Measurements from ENCODE around the gene MAU2. TPM values are rescaled to one million over a fixed set of nuclear protein-coding genes. Genes with fewer than 3 reads are reported as not detected.

The MAU2 gene
- total RNA-seq, 1 donor from 2014 or later: 31.8 TPM

DNA sequence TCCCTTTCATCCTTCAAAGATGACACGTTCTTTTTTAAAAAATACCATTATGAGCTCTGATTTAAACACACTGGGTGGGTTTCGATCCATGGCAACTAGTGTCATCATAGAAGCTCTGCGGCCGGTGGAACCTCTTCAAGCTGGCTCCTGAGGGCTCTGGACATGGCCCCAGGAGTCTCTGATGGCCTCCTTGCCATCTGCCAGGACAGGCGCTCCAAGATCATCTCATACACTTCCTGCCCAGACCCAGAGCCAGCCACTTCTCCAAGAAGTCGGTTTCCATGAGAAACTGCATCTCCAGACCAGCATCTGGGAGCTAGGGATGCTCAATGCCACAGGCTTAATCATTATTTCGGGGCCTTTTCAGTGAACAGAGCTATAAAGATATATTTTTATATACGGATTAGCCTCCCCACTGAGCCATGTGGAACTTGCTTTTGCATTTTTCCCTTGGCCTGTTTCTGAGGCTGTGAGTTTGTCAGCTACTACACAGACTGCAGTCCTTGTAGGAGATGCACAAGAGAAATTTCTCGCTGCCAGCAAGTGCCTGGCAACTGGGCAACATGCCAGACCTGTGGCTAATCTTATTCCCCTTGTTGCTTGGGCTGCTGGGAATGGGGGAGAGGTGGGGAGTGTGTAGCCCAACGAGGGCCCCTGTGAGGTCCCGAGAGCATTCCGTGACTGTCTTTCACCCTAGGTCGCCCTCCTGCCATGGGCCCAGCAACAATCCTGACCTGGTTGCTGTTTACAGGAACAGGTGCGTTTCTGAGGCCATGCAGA, 16.3 kb upstream of the MAU2 start:
- ATAC-seq: peak; percentile 36
- DNase-seq (ENCODE audit: missing footprints): no peak
- intact Hi-C loops (cut with DNase I): no loop called here

DNA sequence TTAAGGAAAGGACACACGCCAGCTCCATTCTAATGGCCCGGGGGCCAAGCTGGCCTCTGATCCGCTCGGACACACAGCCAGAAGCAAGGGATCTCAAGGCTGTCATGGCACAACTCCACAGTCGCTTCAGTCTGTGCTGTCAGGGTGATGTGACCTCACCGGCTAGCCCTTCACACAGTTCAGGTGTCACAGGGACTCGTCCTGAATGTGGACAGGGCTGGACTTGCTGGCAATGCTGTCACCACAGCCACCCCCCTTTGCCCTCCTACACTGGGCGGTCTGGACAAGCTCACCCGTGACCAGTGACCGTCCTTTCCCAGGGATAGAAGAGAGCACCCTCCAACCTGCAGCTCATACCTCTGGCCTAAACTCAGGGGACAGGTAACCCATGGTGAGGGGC, 15.6 kb upstream of the MAU2 start:
- DNase-seq (ENCODE audit: missing footprints) (no peak), ATAC-seq (no peak)
- intact Hi-C loops (cut with DNase I): no loop called here

DNA sequence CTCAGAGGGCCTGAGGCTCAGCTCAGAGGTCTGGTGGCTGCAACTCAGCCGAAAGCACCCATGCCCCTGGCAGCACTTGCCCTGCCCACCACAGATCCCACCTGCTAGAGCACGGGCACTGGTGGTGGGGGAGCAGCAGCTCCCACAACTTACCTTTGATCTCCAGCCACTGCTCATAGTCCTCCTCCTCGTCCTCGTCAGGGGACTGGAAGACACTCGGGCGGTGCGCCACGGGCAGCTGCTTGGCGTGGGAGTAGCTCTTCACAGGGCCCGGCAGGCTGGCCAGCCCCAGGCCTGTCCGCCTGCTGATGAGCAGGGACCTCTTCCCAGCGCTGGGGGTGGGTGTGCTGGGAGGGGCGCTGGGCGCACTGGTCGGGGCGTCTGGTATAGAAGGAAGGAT, 14.9 kb upstream of the MAU2 start:
- ATAC-seq (no peak), DNase-seq (ENCODE audit: missing footprints) (no peak)
- intact Hi-C loops (cut with DNase I): no loop called here

DNA sequence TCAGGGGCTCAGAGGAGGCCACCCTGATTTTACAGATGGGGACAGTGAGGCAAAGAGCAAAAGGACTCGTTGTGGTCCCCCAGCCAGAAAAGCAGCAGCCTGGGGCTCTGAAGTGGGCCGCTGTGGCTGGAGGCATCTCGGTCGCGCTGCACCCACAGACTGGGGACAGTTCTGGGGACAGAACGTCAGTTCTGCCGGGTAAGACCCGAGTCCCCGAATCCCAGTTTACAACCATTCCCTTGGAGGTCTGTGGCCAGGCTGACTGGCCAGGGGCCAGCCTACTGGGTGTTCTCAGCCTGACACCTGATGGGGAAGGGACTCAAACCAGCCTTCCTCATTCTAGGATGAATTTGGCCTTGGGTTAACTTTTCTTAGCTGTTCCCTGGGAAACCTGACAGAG, 14.4 kb upstream of the MAU2 start:
- intact Hi-C loops (cut with DNase I): no loop called here
- no peak for ATAC-seq
- no peak for DNase-seq (ENCODE audit: missing footprints)

DNA sequence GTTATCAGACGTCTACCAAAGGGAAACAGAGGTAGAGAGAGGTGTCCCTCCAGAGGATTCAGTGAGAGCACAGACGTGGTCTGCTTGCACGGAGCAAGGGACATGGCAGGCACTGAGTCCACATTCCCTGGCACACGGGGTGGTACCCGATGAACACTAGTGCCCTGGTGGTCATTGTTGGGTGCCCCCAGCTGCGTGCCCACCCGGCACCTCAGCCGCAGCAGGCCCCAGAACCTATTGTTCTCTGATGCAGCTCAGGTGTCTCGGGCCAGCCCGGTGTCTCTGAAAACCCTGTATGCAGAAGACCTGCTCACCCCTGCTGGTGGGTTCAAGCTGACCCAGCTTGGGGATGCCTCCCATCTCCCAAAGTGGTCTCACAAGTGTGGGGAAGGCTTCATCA, 12.3 kb upstream of the MAU2 start:
- DNase-seq (ENCODE audit: missing footprints) (no peak), ATAC-seq (no peak)
- intact Hi-C loops (cut with DNase I): no loop called here

DNA sequence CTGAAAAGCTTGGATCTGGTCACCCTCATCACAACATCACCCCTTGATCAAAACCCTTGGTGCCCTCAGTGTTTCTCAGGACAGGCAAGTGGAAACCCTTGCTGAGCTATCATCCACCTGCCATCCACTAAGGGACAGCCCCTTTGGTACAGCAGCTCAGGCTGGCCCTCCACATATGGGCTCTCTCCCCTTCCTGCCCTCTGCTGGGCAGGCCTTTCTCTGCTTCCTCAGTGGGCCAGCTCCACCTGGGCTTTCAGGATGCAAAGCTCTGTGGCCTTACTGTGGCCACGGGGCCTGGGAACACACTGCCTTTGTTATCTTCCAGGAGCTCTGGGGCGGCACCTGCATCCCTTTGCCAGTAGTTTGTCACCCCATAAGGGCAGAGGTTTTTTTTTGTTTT, 5.2 kb upstream of the MAU2 start:
- intact Hi-C loops (cut with DNase I): no loop called here
- DNase-seq (ENCODE audit: missing footprints): no peak

DNA sequence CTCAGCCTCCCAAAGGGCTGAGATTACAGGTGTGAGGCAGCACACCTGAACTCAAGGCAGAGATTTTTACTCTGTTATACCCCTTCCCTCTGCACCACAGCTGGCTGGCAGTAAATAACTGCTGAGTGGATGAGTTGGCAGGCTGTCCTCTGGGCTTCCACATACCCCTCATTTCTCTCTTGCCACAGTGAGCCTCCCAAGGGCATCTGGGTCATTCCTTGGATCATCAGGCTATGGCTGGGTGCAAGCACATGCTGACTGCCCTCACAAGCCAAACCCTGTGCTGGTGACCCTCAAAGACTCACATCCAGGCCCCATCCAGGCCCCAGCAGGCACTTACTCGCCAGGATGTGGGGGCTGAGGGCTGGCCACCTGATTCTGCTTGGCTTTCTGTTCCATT, 4.5 kb upstream of the MAU2 start:
- intact Hi-C loops (cut with DNase I): no loop called here
- ATAC-seq (no peak), DNase-seq (ENCODE audit: missing footprints) (no peak)

More for the DNA sequence above, 5.2 kb upstream of the MAU2 start:
- ATAC-seq: no peak

DNA sequence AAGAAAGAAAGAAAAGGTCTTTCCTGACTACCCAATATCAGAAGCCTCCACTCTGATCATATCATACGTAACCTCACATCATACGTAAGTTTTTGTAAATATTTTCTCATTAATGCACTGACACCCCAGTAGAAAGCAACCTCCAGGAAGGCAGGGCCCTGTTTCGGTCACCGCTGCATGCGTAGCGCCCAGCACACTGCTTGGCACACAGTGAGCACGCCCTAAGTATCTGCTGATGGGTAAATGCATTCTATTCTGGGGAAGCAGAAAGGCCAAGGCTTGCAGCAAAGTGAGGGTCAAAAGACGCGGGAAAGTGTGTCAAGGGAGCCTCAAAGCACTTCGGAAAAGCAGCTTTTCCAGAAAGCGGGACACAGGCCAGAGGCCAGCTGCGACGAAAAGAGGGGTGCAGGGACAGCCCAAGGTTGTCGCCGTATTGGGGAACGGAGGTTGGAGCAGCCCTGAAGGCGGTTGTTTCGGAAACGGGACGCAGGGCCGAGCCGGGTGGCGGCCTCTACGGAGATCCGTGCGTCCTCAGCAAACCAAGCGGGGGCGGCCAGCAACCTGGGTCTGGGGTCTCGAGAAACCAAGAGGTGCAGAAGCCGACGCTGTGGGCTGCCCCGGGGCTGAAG, 783 bp upstream of the MAU2 start:
- ATAC-seq (no peak), DNase-seq (ENCODE audit: missing footprints) (no peak)
- intact Hi-C loops (cut with DNase I): loop anchor here (10.0 kb wide), 2 partner anchors 125 to 255 kb away; partner anchors contain the start of genes BORCS8, RFXANK and SLC25A42

DNA sequence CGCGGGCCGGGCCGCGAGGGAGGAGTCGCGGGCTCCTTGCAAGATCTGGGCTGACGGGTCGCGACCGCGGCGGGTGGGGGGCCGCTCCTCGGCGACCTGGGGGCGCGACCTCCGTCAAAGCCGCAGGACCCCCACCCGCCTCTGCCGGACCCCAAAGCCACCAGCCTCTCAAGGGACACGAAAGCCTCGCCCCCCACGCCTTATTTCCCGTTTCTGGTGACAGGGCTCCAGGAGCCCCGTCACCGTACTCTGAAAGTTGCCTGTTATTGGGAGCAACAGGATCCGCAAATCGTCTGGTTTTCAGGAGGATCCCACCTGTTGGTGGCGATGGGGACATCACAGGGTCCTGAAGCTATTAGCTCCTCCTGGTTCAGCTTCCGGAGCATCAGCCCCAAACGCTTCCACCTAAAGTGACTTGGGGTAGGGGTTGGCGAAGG, 530 bp downstream of the MAU2 start:
- ATAC-seq: no peak
- no peak for DNase-seq (ENCODE audit: missing footprints)
- intact Hi-C loops (cut with DNase I): loop anchor here (10.0 kb wide), 2 partner anchors 126 to 256 kb away; partner anchors contain the start of genes BORCS8, RFXANK and SLC25A42

DNA sequence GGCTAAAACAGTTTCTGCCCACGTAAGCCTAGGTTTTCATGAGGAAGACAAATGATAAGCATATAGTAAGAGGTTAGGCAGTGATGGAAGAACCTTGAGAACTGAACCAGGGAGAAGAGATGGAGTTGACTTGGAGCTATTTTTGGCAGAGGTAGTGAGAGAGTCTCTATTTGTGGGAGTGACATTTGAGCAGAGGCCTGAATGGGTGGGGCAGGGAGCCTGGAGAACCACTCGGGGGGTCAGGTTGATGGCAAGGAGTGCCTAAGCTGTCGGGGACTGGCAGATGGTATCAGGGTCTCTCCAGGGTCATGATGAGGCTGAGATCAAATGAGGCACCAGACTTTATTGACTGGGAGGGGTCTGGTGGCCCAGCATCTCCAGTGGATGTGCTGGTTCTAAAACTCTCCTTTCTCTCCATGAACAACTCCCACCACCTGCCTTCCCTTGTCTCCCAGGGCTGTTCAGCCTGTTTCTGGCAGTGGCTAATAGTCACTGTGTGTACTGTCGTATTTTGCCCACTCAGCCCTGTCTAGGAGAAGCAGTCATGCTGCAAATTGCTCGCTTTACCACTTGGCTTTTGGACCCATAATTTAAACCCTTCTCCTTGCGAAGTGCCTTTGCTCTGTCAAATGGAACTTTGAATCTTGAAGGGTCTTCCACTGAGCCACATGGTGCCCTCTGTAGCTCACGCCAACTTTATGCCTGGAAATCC, 3.6 kb downstream of the MAU2 start:
- intact Hi-C loops (cut with DNase I): loop anchor here (10.0 kb wide), 2 partner anchors 129 to 259 kb away; partner anchors contain the start of genes BORCS8, RFXANK and SLC25A42
- DNase-seq (ENCODE audit: missing footprints) (no peak), ATAC-seq (no peak)

DNA sequence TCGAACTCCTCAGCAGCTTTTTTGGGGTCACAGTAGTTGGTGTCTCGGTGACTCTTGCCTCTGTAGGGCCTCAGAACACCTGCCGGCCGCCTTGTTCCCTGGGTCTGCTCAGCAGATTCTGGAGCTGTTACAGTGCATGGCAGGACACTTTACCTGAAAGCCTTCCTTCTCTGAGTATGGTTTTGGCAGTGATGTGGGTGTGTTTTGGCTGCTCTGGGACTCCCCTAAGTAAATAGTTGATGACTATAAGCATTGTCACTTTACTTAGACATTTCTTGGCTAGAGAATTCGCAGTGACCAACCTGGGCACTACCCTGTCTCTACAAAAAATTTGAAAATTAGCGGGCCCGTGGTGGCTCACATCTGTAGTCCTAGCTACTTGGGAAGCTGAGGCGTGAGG, 7.0 kb downstream of the MAU2 start:
- ATAC-seq (no peak), DNase-seq (ENCODE audit: missing footprints) (no peak)
- intact Hi-C loops (cut with DNase I): loop anchor here (10.0 kb wide), 2 partner anchors 133 to 263 kb away; partner anchors contain the start of genes BORCS8, RFXANK and SLC25A42

DNA sequence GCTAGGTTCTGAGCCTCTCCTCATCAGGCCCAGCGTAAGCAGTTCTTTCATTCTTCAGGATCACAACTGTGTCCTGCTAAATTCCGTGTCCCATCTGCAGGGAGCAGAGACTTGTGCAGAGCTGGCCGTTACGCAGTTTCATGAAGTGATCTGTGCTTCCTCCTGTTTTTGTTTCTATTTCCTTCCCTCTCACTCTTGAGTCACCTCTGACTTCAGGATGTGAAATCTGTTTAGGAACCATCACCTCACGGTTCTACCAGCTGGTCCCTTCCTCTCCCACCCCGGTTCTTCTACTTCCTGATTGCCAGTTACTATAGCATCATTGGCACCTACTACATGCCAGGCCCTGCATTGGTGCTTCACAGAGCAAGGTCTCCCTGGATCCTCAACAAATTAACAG, 8.5 kb downstream of the MAU2 start:
- no peak for ATAC-seq

DNA sequence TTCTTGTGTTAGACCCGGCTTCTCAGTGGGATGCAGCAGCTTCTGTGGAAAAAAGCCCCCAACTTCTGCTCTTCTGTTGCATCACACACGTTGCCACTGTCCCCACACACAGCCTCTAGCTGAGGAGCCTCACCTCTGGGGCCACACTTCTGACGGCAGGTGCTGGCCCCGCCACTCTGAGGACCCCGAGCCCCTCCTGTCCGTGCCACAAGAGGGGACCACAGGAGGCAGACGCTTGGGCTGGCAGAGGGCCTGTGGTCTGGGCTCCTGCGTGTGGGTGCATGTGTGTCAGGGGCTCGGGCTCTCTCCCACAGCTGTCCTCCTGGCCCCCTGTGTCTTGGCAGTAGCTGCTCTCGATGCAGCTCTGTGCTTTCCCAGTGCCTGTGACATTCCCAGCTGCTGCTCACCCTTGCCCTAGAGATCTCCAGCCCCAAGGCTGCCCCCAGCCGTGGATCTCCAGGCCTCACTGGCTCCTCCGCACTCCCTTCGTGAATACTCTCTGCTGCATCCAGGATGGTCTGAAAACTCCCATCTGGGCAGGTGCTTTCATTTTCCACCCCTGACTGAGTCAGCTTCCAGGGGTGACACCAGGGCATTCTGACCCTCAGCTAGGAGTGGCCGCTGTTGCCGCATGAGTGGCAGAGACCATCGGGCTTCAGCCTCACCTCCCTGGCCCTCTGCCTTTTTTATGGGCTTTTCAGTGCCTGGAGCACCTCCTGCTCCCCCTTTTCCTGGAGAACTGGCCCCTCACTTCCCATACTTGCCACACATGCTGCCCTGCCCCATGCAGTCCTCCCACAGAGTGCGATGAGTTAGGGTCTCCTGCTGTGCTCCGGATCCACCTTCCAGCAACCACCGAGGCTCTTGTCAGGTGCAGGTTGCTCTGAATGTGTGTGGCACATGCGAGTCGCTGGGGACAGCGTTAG, 13.7 kb downstream of the MAU2 start:
- DNase-seq (ENCODE audit: missing footprints): no peak
- ATAC-seq: no peak

More for the DNA sequence above, 8.5 kb downstream of the MAU2 start:
- DNase-seq (ENCODE audit: missing footprints): no peak
- intact Hi-C loops (cut with DNase I): loop anchor here (10.0 kb wide), 2 partner anchors 134 to 264 kb away; partner anchors contain the start of genes BORCS8, RFXANK and SLC25A42

DNA sequence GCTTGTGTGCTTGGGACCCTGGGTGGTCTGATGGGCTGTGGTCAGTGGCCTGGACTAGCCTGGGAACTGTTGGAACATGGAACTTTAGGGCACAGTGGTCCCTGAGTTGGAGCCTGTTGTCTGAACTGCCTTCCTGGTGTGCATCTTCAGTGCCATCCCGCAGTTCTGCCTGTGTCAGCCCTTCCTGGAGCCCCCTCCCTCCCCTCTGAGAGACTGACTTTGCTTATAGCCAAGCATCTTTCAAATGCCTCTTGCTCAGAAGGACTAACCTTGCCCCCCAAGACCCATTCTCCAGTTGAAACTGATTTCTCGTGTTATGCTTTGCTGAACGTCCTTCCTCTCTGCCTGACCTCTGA, 14.3 kb downstream of the MAU2 start:
- ATAC-seq (no peak), DNase-seq (ENCODE audit: missing footprints) (no peak)
- intact Hi-C loops (cut with DNase I): no loop called here

More for the DNA sequence above, 13.7 kb downstream of the MAU2 start:
- intact Hi-C loops (cut with DNase I): no loop called here

DNA sequence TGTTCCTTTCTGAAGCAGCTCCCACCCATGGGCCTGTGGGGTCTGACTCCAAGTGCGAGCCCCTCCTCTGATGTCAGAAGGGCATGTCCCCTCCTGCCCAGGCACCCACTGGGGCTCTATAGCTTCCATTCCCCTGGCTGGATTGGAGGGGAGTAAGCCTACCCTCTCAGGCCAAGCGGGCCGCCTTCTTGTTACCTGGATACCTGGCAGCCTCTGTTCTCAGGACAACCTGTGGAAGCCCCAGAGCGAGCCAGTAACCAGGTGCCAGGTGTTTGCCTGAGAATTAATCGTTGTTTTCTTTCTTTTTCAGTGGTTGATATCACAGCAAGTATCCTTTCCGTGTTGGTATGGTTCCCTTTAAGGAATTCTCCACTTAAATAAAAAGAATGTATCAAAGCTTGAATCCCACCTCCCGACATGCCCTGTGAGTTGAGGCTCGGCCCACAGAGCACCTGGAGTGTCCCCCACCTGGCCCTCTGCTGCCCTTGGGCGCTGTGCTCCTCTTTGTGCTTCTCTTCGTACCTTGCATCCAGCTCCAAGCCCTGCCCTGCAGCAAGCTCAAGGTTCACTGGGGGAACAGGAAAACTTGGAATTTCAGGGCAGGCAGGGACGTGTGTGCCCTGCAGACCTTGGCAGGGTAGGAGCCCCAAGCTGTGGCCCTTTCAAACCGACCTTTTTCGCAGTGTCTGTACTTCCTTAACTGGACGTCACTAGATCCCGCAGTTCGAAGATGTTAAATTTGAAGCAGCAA, 15.0 kb downstream of the MAU2 start:
- intact Hi-C loops (cut with DNase I): no loop called here
- ATAC-seq (no peak), DNase-seq (ENCODE audit: missing footprints) (no peak)

DNA sequence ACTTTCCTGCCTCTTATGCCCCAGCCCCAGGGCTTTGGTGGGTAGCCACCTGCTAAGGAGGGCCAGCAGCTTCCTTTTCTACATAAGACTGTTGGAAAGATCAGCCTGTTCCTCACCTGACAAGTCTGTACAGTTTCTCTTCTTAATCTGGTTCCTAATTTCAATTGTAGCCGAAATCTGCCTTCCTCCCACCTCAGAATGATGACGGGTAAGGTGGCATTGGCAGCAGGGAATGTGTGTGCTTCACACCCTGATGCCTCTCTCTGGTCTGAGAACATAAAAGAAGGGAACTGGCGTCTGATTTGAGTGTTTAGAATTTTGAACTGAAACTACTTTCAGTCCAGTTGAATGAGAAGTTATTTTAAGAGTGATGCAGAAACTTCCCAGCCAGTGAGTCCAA, 16.0 kb downstream of the MAU2 start:
- DNase-seq (ENCODE audit: missing footprints): no peak
- intact Hi-C loops (cut with DNase I): no loop called here
- ATAC-seq: no peak

DNA sequence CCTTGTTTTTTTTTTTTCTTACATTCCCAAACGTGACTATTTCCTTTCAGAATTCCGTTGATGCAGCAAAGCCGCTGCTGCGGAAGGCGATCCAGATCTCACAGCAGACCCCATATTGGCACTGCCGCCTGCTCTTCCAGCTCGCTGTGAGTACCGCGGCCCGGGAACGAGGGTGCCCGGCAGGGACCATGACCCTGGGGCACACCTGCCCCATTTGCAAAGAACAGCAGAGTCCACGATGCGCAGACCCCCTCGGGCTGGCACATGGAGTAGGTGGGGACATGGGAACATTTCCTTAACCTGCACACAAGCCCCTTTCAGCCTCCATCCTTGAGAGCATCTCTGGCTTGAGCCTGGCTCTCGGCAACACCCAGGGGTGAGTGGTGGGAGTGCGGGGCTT, 16.5 kb downstream of the MAU2 start:
- ATAC-seq: no peak
- DNase-seq (ENCODE audit: missing footprints): no peak
- intact Hi-C loops (cut with DNase I): no loop called here

DNA sequence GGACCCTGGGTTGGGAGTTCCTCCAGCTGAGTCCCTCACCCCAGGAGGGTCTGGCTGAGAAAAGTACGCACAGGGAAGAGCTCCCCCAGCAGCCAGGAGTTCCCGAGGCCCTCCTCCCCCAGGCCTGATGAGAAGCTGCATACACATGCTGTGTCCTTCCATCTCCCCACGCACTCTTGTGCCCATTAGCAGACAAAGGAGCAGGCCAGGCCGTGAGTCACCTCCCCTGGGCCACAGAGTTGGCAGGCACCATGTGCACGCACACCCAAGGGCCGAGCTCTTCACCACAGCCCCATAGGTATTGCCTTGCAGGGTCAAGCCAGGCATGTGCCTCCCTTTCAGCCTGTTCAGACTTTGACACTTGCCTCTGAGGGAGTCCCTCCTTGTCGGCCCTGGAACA, 17.5 kb downstream of the MAU2 start:
- DNase-seq (ENCODE audit: missing footprints): no peak
- ATAC-seq: no peak
- intact Hi-C loops (cut with DNase I): no loop called here

Data from Right ventricle myocardium inferior (tissue), 1 donor.